GM18909 (cell line): ENCODE measurements around the gene CYB5D1.

Experiments used
- ATAC-seq: cut with Tn5 transposase; IDR thresholded peaks from one replicate; pipeline ENCODE4 v1.9.1; 2021; ENCODE audit warnings: mild to moderate bottlenecking; ENCODE audit not compliant: unreplicated experiment, poor library complexity

Gene CYB5D1

GRCh38 chr17:7910711-7911110 lies 52.9 kb downstream of the CYB5D1 start:
- ATAC-seq, result no peak

DNA sequence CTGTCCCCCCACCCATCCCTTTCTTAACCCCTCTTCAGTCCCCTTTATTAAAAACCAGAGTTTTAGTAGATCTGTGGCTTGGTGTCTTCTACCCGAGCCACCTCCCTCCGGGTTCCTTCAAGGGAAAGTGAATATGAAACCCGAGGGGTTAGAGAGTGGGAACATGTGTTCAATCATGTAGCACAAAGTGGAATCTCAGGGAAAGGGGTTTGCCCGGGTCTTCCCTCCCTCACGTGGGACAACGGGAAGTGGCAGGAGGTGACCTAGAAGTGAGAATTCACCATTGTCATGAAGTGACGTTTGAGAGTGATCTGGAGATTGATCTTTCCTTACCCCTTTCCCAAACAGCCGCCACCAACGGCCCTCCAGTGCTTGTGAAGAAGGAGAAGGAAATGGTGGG lies 53.3 kb downstream of the CYB5D1 start:
- ATAC-seq, result no peak
